ENCODE measurements around the gene BORCS8. TPM values are rescaled to one million over a fixed set of nuclear protein-coding genes. Genes with fewer than 3 reads are reported as not detected.

Gene BORCS8
- polyA plus RNA-seq, 1 of the 3 experiments (the other 2 are of a cell fraction), result 36.4 TPM

DNA sequence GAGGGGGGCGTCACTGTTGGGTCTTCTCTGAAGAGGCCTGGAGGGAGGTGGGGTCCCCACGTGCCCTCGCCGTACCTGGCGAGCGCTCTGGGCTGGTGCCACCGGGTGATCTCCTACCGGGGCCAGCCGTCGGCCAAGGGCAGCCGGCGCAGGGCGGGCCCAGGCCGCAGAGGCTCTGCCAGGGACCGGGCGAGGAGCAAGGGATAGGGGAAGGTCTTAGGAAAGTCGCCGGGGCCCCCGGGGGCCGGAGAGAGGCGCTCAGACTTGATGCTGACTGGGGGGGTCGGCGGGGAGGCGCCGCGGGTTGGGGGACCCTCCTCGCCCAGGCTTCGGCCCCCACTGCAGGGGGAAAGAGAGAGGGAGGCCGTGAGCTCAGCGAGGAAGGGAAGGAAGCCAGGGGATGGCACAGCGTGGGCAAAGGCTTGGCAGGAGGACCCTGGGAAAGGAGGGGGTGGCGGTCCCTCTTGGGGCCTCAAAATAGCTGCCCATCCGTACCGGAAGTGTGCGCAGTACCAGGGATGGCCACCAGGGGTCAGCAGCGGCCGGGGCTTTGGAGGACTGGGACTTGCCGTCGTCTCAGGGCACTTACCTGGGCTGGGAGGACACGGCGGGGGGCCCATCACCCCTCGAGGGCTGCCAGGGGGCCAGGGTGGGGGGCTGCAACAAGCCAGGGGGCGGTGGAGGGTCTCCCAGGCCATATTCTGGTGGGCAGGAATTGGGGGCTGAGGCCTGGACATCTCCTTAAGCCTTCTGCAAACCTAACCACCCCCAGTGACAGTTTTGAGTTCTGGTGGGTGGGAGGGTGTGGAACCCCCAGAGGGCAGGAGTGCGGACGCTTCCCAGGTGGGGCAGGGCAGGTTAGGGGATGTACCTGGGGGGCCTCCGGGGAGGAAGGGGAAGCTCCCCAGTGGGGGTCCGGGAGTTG, 46.0 kb downstream of the BORCS8 start:
- Histone ChIP-seq H4K20me1 (ENCODE audit: insufficient read depth) (no peaks in the 10 kb centered on the region), H3K4me3 (ENCODE audit: low read depth in 2 of 2, low read length in 1 of 2) (no peak overlapping the region), H3K4me2 (no peak overlapping the region), H2AFZ (ENCODE audit: low read depth) (peak overlapping the region; percentile 62; the same call in 1 of the 2 replicates), H3K9ac (no peak overlapping the region), H3K9me3 (no peaks in the 10 kb centered on the region), H3K27me3 (ENCODE audit: insufficient read depth) (no peaks in the 10 kb centered on the region), H3K4me1 (ENCODE audit: control insufficient read depth in 1 of 2, insufficient read depth in 2 of 2, low read depth in 1 of 2, low read length in 1 of 2) (no peaks in the 10 kb centered on the region; a peak in 1 of 4 replicates), H3K36me3 (replicated peaks in 1 of 2; ENCODE audit: control insufficient read depth in 1 of 2, insufficient read depth in 2 of 2, low read length in 1 of 2) (no peaks in the 10 kb centered on the region), H3K27ac (ENCODE audit: low read depth in 2 of 2, low read length in 1 of 2) (no peak overlapping the region), H3K9me2 (no peaks in the 10 kb centered on the region), H3F3A (replicated peaks; ENCODE audit: insufficient read depth) (no peaks in the 10 kb centered on the region), H3K79me2 (ENCODE audit: insufficient read depth) (no peaks in the 10 kb centered on the region)
- peak; percentile 93 for DNase-seq
- ChIA-PET POLR2A (no interaction called here), CTCF (interaction anchor here (0.5 to 5.3 kb wide), 51 partner anchors 10 to 1017 kb away, joined by 3 to 99 read pairs (median 4); partner anchors contain the start of genes BORCS8, MAU2, MEF2B and RFXANK)
- 47% methylated on average over 24 of the region's 47 CpGs for WGBS (ENCODE audit: low lambda C conversion rate)
- TF ChIP-seq RAD21 (IDR thresholded peaks at IDR 0.05; ENCODE audit: low read length), result peak; percentile 79
- TF ChIP-seq, protein P1, sequence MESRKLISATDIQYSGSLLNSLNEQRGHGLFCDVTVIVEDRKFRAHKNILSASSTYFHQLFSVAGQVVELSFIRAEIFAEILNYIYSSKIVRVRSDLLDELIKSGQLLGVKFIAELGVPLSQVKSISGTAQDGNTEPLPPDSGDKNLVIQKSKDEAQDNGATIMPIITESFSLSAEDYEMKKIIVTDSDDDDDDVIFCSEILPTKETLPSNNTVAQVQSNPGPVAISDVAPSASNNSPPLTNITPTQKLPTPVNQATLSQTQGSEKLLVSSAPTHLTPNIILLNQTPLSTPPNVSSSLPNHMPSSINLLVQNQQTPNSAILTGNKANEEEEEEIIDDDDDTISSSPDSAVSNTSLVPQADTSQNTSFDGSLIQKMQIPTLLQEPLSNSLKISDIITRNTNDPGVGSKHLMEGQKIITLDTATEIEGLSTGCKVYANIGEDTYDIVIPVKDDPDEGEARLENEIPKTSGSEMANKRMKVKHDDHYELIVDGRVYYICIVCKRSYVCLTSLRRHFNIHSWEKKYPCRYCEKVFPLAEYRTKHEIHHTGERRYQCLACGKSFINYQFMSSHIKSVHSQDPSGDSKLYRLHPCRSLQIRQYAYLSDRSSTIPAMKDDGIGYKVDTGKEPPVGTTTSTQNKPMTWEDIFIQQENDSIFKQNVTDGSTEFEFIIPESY (IDR thresholded peaks at IDR 0.05; ENCODE audit: borderline replicate concordance, low read depth), result no peak
- peak; percentile 67 for TF ChIP-seq SMC3 (IDR thresholded peaks at IDR 0.05; ENCODE audit: low read depth, low read length)
- TF ChIP-seq, protein P2, sequence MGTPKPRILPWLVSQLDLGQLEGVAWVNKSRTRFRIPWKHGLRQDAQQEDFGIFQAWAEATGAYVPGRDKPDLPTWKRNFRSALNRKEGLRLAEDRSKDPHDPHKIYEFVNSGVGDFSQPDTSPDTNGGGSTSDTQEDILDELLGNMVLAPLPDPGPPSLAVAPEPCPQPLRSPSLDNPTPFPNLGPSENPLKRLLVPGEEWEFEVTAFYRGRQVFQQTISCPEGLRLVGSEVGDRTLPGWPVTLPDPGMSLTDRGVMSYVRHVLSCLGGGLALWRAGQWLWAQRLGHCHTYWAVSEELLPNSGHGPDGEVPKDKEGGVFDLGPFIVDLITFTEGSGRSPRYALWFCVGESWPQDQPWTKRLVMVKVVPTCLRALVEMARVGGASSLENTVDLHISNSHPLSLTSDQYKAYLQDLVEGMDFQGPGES (IDR thresholded peaks at IDR 0.05; ENCODE audit: low read depth, low read length), result no peak
- peak; percentile 78 for TF ChIP-seq ELF1 (IDR thresholded peaks at IDR 0.05)
- no peak for TF ChIP-seq FOSL2 (IDR thresholded peaks at IDR 0.05; ENCODE audit: borderline replicate concordance, low read depth)
- TF ChIP-seq RXRA (IDR thresholded peaks at IDR 0.05; ENCODE audit: borderline replicate concordance, low read depth), result no peak
- TF ChIP-seq, protein P3, sequence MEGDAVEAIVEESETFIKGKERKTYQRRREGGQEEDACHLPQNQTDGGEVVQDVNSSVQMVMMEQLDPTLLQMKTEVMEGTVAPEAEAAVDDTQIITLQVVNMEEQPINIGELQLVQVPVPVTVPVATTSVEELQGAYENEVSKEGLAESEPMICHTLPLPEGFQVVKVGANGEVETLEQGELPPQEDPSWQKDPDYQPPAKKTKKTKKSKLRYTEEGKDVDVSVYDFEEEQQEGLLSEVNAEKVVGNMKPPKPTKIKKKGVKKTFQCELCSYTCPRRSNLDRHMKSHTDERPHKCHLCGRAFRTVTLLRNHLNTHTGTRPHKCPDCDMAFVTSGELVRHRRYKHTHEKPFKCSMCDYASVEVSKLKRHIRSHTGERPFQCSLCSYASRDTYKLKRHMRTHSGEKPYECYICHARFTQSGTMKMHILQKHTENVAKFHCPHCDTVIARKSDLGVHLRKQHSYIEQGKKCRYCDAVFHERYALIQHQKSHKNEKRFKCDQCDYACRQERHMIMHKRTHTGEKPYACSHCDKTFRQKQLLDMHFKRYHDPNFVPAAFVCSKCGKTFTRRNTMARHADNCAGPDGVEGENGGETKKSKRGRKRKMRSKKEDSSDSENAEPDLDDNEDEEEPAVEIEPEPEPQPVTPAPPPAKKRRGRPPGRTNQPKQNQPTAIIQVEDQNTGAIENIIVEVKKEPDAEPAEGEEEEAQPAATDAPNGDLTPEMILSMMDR (IDR thresholded peaks at IDR 0.05), result peak; percentile 83

DNA sequence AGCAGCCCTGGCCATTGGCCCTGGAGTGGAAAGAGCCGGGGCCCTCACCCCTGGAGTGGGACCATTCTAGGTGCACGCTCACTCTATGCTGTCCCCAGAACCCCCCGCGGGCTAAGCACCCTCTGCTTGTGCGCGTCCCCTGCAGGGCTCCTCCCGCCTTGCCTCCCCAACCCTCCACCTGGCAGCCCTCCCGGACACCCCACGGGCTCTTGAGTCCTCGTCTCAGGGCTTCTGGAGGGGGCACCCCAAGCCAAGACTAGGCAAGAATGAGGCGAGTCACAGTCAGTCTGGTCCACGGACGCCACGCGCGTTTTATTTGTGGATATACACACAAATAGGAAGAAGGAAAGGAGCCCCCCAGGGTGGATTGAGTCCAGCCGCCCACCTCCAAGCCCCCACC, 46.7 kb downstream of the BORCS8 start:
- Histone ChIP-seq H3K4me3 (ENCODE audit: low read depth in 2 of 2, low read length in 1 of 2) (no peak overlapping the region), H3K9ac (no peak overlapping the region), H3K4me2 (no peak overlapping the region), H2AFZ (ENCODE audit: low read depth) (no peak overlapping the region), H3K79me2 (ENCODE audit: insufficient read depth) (no peaks in the 10 kb centered on the region), H3F3A (replicated peaks; ENCODE audit: insufficient read depth) (peaks cover 2% of the 10 kb centered on the region), H3K27me3 (ENCODE audit: insufficient read depth) (no peaks in the 10 kb centered on the region), H3K9me3 (no peaks in the 10 kb centered on the region), H3K9me2 (no peaks in the 10 kb centered on the region), H4K20me1 (ENCODE audit: insufficient read depth) (no peaks in the 10 kb centered on the region), H3K36me3 (replicated peaks in 1 of 2; ENCODE audit: control insufficient read depth in 1 of 2, insufficient read depth in 2 of 2, low read length in 1 of 2) (no peaks in the 10 kb centered on the region), H3K27ac (ENCODE audit: low read depth in 2 of 2, low read length in 1 of 2) (no peak overlapping the region), H3K4me1 (ENCODE audit: control insufficient read depth in 1 of 2, insufficient read depth in 2 of 2, low read depth in 1 of 2, low read length in 1 of 2) (no peaks in the 10 kb centered on the region; a peak in 1 of 4 replicates)
- WGBS (ENCODE audit: low lambda C conversion rate), result 84% methylated on average over 8 of the region's 17 CpGs
- TF ChIP-seq MEF2A (IDR thresholded peaks at IDR 0.05; ENCODE audit: borderline replicate concordance, low read depth) (no peak), EP300 (IDR thresholded peaks at IDR 0.05; ENCODE audit: borderline replicate concordance in 1 of 2, low read depth in 1 of 2, low read length in 1 of 2) (no peak), POLR2AphosphoS5 (IDR thresholded peaks at IDR 0.05; ENCODE audit: low read depth, low read length) (no peak), TCF12 (IDR thresholded peaks at IDR 0.05) (no peak), NFIC (IDR thresholded peaks at IDR 0.05; ENCODE audit: borderline replicate concordance) (no peak), FOXM1 (IDR thresholded peaks at IDR 0.05; ENCODE audit: low read depth) (no peak), TAF1 (IDR thresholded peaks at IDR 0.05; ENCODE audit: borderline replicate concordance, low read depth, low read length) (no peak), RXRA (IDR thresholded peaks at IDR 0.05; ENCODE audit: borderline replicate concordance, low read depth) (no peak), RAD21 (IDR thresholded peaks at IDR 0.05; ENCODE audit: low read length) (no peak), RCOR1 (IDR thresholded peaks at IDR 0.05; ENCODE audit: low read length) (no peak), YY1 (IDR thresholded peaks at IDR 0.05; ENCODE audit: low read depth) (no peak), CHD2 (IDR thresholded peaks at IDR 0.05; ENCODE audit: low read length, partially characterized antibody) (no peak)
- TF ChIP-seq, protein P3 (IDR thresholded peaks at IDR 0.05), result no peak
- ChIA-PET CTCF (interaction anchor here (0.5 to 5.3 kb wide), 40 partner anchors 9 to 1016 kb away, joined by 3 to 99 read pairs (median 4); partner anchors contain the start of genes BORCS8, MAU2, MEF2B and RFXANK), POLR2A (no interaction called here)
- no peak for DNase-seq
